Activated naive CD4-positive, alpha-beta T cell treated with anti-CD3 and anti-CD28 coated beads for 36 hours (primary cell): Measurements from ENCODE around the gene PKN3. TPM values are rescaled to one million over a fixed set of nuclear protein-coding genes. Genes with fewer than 3 reads are reported as not detected.
"Not testable (repeated sequence)": the region's sequence is repeated elsewhere in the genome, so short reads cannot be mapped to it uniquely, and the experiment has no call there.

Experiments
- CTCF ChIA-PET: fragments of 350-600 bp; sonication (Branson Sonifier 250); formaldehyde crosslinking; loops from one replicate; lab custom pipeline; 2021; ENCODE audit warnings: antibody characterized with exemption; lab: Charles Lee
- DNase-seq: peaks from one replicate; pipeline ENCODE4 v3.0.0-alpha.2; 2020
- H3K27ac Mint-ChIP-seq: one replicate; pipeline ENCODE4 v1.8.0; 2021; ENCODE audit warnings: mild to moderate bottlenecking, mixed read lengths
- H3K27me3 Mint-ChIP-seq: one replicate; pipeline ENCODE4 v1.8.0; 2021; ENCODE audit warnings: low read depth, mixed read lengths
- H3K36me3 Mint-ChIP-seq: one replicate; pipeline ENCODE4 v1.8.0; 2021; ENCODE audit warnings: low read depth, mixed read lengths
- H3K4me1 Mint-ChIP-seq: one replicate; pipeline ENCODE4 v1.8.0; 2021; ENCODE audit warnings: low read depth, mixed read lengths
- H3K4me3 Mint-ChIP-seq: one replicate; pipeline ENCODE4 v1.8.0; 2021; ENCODE audit warnings: mild to moderate bottlenecking, moderate library complexity, mixed read lengths
- H3K9me3 Mint-ChIP-seq: one replicate; pipeline ENCODE4 v1.8.0; 2021; ENCODE audit warnings: mixed read lengths
- intact Hi-C: fragments of 100-400 bp; cut with micrococcal nuclease; formaldehyde crosslinking; loops from one replicate; pipeline ENCODE4 v1.15.1; 2023
- total RNA-seq, 2 experiments: library from RNA; stranded (reverse); gene quantifications; one replicate each; pipeline ENCODE4 v1.2.3, GENCODE V29; 2021

PKN3 gene
- 1 to 10 TPM; 6.3 to 7.3 TPM for total RNA-seq

DNA sequence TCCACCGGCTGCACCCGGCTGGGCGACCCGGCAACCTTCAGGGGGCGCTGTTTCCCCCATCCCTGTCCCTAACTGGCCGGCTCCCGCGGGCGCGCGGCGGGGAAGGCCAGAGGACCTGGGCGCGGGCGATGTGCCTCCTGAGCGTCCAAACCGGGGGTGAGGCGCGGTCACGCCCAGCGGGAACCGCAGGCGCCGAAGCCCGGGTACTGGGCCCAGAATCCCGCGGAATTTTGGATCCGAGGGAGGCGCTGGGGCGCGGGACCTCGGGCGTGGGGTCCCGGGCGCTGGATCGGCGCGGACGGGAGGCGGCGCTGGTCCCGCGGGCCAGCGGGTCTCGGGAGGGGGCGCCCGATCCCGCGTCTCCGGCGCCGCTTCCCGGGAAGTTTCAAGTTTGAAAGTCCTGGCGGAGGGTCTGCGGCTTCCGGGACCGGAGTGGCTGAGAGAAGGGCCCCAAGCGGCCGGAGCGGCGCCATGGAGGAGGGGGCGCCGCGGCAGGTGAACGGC is at the start of gene PKN3:
PKN3 (plus strand) TSS at position 59 of the 504 bp plus-strand sequence; CDS start at position 472, 413 bp downstream.
- Mint-ChIP-seq H3K36me3 (no peaks in the 10 kb centered on the region), H3K9me3 (no peaks in the 10 kb centered on the region), H3K4me3 (peak within 1 kb of the TSS; percentile 84), H3K27me3 (no peaks in the 10 kb centered on the region), H3K4me1 (peaks cover 13% of the 10 kb centered on the region), H3K27ac (peak within 1 kb of the TSS; percentile 19)
- CTCF ChIA-PET, result interaction anchor here (0.7 to 1.2 kb wide), 5 partner anchors 10 to 22 kb away, joined by 3 to 18 read pairs (median 4); no protein-coding TSS in a partner anchor
- peak; percentile 91 for DNase-seq
- intact Hi-C loops, result loop anchor here (1.0 to 2.0 kb wide), 4 partner anchors 11 to 225 kb away; partner anchors contain the start of genes ENDOG and ZDHHC12

GRCh38 chr9:128653908-128654307 is 48.4 kb upstream of the PKN3 start:
- H3K36me3 Mint-ChIP-seq, result peaks cover 7% of the 10 kb centered on the region
- no peak overlapping the region for H3K27ac Mint-ChIP-seq
- H3K4me3 Mint-ChIP-seq, result no peak overlapping the region
- no peaks in the 10 kb centered on the region for H3K9me3 Mint-ChIP-seq
- no peak for DNase-seq
- intact Hi-C loops, result no loop called here
- peaks cover 11% of the 10 kb centered on the region for H3K4me1 Mint-ChIP-seq
- H3K27me3 Mint-ChIP-seq, result no peaks in the 10 kb centered on the region
- CTCF ChIA-PET, result interaction anchor here (1.5 kb wide), 1 partner anchor 164 kb away, joined by 4 read pairs; the partner anchor contains the start of gene ENDOG

GRCh38 chr9:128654481-128654880 is 47.8 kb upstream of the PKN3 start:
- peaks cover 7% of the 10 kb centered on the region for H3K36me3 Mint-ChIP-seq
- intact Hi-C loops, result no loop called here
- H3K27me3 Mint-ChIP-seq, result no peaks in the 10 kb centered on the region
- no peak for DNase-seq
- CTCF ChIA-PET, result interaction anchor here (1.5 kb wide), 1 partner anchor 163 kb away, joined by 4 read pairs; the partner anchor contains the start of gene ENDOG
- H3K4me3 Mint-ChIP-seq, result peak overlapping the region; percentile 9
- H3K4me1 Mint-ChIP-seq, result peaks cover 11% of the 10 kb centered on the region
- H3K9me3 Mint-ChIP-seq, result no peaks in the 10 kb centered on the region
- no peak overlapping the region for H3K27ac Mint-ChIP-seq

DNA sequence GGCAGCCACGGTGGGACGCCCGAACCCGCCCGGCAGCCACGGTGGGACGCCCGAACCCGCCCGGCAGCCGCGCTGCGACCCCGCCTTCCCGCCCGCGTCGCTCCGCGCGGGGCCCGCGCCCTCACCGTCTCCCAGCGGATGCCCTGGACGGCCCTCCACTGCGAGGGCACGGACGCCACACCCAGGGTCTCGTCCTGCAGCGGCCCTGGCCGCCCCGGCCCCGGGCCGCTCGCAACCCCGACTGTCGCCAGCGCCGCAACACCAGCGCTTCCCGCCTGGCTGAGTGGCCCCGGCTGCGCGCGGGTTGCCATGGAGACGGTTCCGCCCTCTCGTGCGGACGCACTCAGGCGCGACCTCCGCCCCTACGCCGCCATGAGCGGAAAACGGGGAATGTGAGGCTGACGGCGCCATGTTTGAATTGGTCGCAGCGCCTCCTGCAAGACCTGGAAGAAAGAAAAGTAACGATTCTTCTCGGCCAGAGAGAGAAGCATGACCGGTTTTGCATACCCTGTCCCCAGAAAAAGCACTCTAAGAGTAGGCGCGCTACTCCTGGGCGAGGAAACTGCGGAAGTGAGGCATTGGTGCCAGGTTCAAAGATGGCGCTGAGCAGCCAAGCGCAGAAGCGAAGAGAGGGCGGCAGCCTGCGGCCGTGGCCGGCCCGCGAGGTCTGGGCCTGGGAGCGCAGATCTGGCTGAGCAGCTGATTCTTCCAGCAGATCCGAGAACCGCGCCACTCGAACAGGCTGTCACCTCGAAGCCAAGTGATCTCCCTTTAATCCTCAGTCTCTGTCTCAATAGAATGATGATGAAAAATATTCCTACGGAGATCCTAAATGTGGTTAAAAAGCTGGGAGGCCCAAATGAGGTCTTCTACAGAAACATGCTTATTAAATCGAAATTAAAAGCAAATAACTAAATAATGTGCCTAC is 45.6 kb upstream of the PKN3 start, which contains the start of gene DYNC2I2:
DYNC2I2 (minus strand) TSS at position 432 of the 928 bp plus-strand sequence; CDS start at position 311, 121 bp downstream.
- H3K27ac Mint-ChIP-seq, result peak within 1 kb of the TSS; percentile 100
- CTCF ChIA-PET, result interaction anchor here (0.6 kb wide), 1 partner anchor 352 kb away, joined by 3 read pairs; no protein-coding TSS in a partner anchor

GRCh38 chr9:128657344-128657704 is 45.0 kb upstream of the PKN3 start:
- Mint-ChIP-seq H3K9me3 (no peaks in the 10 kb centered on the region), H3K27ac (peak overlapping the region; percentile 100), H3K36me3 (peaks cover 7% of the 10 kb centered on the region), H3K27me3 (no peaks in the 10 kb centered on the region), H3K4me1 (peaks cover 11% of the 10 kb centered on the region), H3K4me3 (peak overlapping the region; percentile 93)
- CTCF ChIA-PET, result interaction anchor here (0.7 kb wide), 1 partner anchor 149 kb away, joined by 3 read pairs; no protein-coding TSS in a partner anchor
- intact Hi-C loops, result loop anchor here (5.0 kb wide), 2 partner anchors 115 to 130 kb away; partner anchors contain the start of genes TBC1D13 and ZER1
- no peak for DNase-seq

More for the DNA sequence above, 45.6 kb upstream of the PKN3 start, which contains the start of gene DYNC2I2:
- Mint-ChIP-seq H3K9me3 (no peaks in the 10 kb centered on the region), H3K4me3 (peak within 1 kb of the TSS; percentile 93), H3K27me3 (no peaks in the 10 kb centered on the region), H3K36me3 (peaks cover 7% of the 10 kb centered on the region), H3K4me1 (peaks cover 11% of the 10 kb centered on the region)
- intact Hi-C loops, result loop anchor here (1.0 to 5.0 kb wide), 5 partner anchors 28 to 131 kb away; partner anchors contain the start of genes SET, TBC1D13, ZDHHC12 and ZER1
- peak; percentile 97 for DNase-seq

GRCh38 chr9:128657796-128658195 is 44.5 kb upstream of the PKN3 start:
- Mint-ChIP-seq H3K36me3 (peaks cover 7% of the 10 kb centered on the region), H3K27ac (no peak overlapping the region), H3K9me3 (no peaks in the 10 kb centered on the region), H3K4me1 (peaks cover 11% of the 10 kb centered on the region), H3K27me3 (no peaks in the 10 kb centered on the region), H3K4me3 (no peak overlapping the region)
- DNase-seq, result no peak
- intact Hi-C loops, result loop anchor here (5.0 kb wide), 2 partner anchors 115 to 130 kb away; partner anchors contain the start of genes TBC1D13 and ZER1
- CTCF ChIA-PET, result interaction anchor here (0.7 kb wide), 1 partner anchor 149 kb away, joined by 3 read pairs; no protein-coding TSS in a partner anchor

DNA sequence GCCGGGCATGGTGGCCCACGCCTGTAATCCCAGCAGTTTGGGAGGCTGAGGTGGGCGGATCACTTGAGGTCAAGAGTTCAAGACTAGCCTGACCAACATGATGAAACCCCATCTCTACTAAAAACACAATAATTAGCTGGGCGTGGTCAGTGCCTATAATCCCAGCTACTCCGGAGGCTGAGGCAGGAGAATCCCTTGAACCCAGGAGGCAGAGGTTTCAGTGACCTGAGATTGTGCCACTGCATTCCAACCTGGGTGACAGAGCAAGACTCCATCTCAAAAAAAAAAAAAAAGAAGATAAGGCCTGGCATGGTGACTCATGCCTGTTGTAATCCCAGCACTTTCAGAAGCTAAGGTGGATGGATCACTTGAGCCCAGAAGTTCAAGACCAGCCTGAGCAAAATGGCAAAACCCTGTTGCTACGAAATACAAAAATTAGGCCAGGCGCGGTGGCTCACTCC is 35.8 kb upstream of the PKN3 start:
- H3K27ac Mint-ChIP-seq, H3K4me3 Mint-ChIP-seq, intact Hi-C loops, H3K9me3 Mint-ChIP-seq, H3K36me3 Mint-ChIP-seq, CTCF ChIA-PET, H3K4me1 Mint-ChIP-seq, DNase-seq, H3K27me3 Mint-ChIP-seq: not testable (repeated sequence)

DNA sequence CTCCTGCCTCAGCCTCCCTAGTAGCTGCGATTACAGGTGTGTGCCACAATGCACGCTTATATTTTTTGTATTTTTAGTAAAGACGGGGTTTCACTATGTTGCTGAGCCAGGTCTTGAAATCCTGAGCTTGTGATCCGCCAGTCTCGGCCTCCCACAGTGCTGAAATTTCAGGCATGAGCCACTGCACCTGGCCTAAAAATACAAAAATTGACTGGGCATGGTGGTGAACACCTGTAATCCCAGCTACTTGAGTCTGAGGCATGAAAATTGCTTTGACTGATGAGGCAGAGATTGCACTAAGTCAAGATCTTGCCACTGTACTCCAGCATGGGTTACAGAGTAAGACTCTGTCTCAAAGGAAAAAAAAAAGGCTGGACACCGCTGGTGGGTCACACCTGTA is 32.5 kb upstream of the PKN3 start:
- CTCF ChIA-PET, result no interaction called here
- DNase-seq, result no peak
- Mint-ChIP-seq H3K9me3 (no peaks in the 10 kb centered on the region), H3K27me3 (no peaks in the 10 kb centered on the region), H3K27ac (no peak overlapping the region), H3K4me3 (no peak overlapping the region), H3K4me1 (no peaks in the 10 kb centered on the region), H3K36me3 (no peaks in the 10 kb centered on the region)
- intact Hi-C loops, result no loop called here

GRCh38 chr9:128675382-128675781 is 26.9 kb upstream of the PKN3 start:
- Mint-ChIP-seq H3K4me3 (no peak overlapping the region), H3K27me3 (no peaks in the 10 kb centered on the region)
- CTCF ChIA-PET, result interaction anchor here (0.7 to 0.9 kb wide), 2 partner anchors 9 to 17 kb away, joined by 3 to 4 read pairs; no protein-coding TSS in a partner anchor

GRCh38 chr9:128677794-128678193 is 24.5 kb upstream of the PKN3 start:
- Mint-ChIP-seq H3K4me3 (no peak overlapping the region), H3K27me3 (no peaks in the 10 kb centered on the region), H3K27ac (no peak overlapping the region), H3K36me3 (peaks cover 2% of the 10 kb centered on the region), H3K4me1 (peaks cover 1% of the 10 kb centered on the region), H3K9me3 (no peaks in the 10 kb centered on the region)
- intact Hi-C loops, result no loop called here
- CTCF ChIA-PET, result no interaction called here
- DNase-seq, result no peak

More at GRCh38 chr9:128675382-128675781, 26.9 kb upstream of the PKN3 start:
- H3K27ac Mint-ChIP-seq, result no peak overlapping the region
- peaks cover 2% of the 10 kb centered on the region for H3K36me3 Mint-ChIP-seq
- intact Hi-C loops, result no loop called here
- DNase-seq, result no peak
- peaks cover 1% of the 10 kb centered on the region for H3K4me1 Mint-ChIP-seq
- no peaks in the 10 kb centered on the region for H3K9me3 Mint-ChIP-seq

DNA sequence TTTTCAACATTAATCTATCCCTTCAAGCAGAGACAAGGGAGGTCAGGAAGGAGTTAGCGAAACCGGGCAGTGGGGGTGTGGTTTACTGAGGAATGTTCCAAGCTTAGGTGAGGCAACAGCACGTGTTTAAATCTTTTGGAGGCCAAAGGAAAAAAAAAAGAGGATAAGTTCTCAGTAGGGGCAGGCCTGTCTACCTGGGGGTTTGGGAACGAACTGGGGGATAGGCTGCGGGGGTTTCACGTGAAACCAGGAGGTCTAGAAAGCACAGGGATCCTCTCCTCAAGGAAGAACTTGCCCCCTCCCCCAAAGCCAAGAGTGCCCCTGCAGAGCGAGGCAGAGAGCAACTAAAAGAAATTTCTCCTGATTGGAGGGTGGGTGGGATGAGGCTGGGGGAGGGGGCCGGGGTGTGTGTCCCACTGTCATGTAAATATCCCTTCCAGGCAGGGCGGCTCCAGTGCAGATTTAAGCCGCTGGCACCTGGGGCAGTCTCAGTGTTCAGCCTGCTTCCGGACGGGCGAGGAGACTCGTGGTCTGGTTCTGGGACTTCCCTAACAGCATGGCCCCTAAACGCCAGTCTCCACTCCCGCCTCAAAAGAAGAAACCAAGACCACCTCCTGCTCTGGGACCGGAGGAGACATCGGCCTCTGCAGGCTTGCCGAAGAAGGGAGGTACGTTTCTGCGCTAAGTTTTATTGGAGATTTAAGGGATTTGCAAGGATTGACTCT is 18.8 kb upstream of the PKN3 start:
- Mint-ChIP-seq H3K4me1 (peaks cover 50% of the 10 kb centered on the region), H3K36me3 (peaks cover 6% of the 10 kb centered on the region), H3K4me3 (peak overlapping the region; percentile 97), H3K27me3 (no peaks in the 10 kb centered on the region), H3K9me3 (no peaks in the 10 kb centered on the region), H3K27ac (peak overlapping the region; percentile 96)
- CTCF ChIA-PET, result interaction anchor here (0.6 to 1.2 kb wide), 4 partner anchors 18 to 244 kb away, joined by 3 to 6 read pairs (median 4); partner anchors contain the start of gene PKN3
- peak; percentile 53 for DNase-seq
- intact Hi-C loops, result loop anchor here (1.0 to 2.0 kb wide), 3 partner anchors 27 to 227 kb away; partner anchors contain the start of genes DYNC2I2, ODF2 and ZDHHC12
